Testis (tissue), 3 donors: ENCODE results near the gene UBAC2. TPM values are rescaled to one million over a fixed set of nuclear protein-coding genes. Genes with fewer than 3 reads are reported as not detected.
A peak's percentile ranks its signal among the peaks of the same experiment; 100 is the strongest.

Source experiments
- DNase-seq: peaks from one replicate; pipeline ENCODE4 v3.0.0-alpha.2; 2019
- H3K27ac ChIP-seq, 2 donors: fragments of 200-600 bp; sonication (generic); one replicate each; pipeline ENCODE4 v1.5.1; 2019
- H3K27me3 ChIP-seq: fragments of 200-600 bp; sonication (generic); one replicate; pipeline ENCODE4 v1.5.1; 2019
- H3K36me3 ChIP-seq: fragments of 200-600 bp; sonication (generic); one replicate; pipeline ENCODE4 v1.5.1; 2017; ENCODE audit warnings: low read depth; ENCODE audit errors: missing control alignments
- H3K4me1 ChIP-seq: fragments of 200-600 bp; sonication (generic); one replicate; pipeline ENCODE4 v1.5.1; 2019
- H3K4me3 ChIP-seq, 2 donors: fragments of 200-600 bp; sonication (generic); one replicate each; pipeline ENCODE4 v1.5.1; 2017 to 2019
- H3K9me3 ChIP-seq: fragments of 200-600 bp; sonication (generic); one replicate; pipeline ENCODE4 v1.5.1; 2017
- CTCF ChIP-seq, 3 experiments: fragments of 450-650 bp in 2 of 3; fragments of 200-600 bp in 1 of 3; sonication (generic) in 1 of 3; IDR thresholded peaks; one replicate each; pipeline ENCODE4 v1.5.1; 2016 to 2019; ENCODE audit warnings: antibody characterized with exemption in 3 of 3, mild to moderate bottlenecking in 2 of 3, moderate library complexity in 1 of 3
- POLR2A ChIP-seq: fragments of 450-650 bp; IDR thresholded peaks from one replicate; pipeline ENCODE4 v1.6.1; 2017; ENCODE audit warnings: antibody characterized with exemption, mild to moderate bottlenecking, moderate library complexity
- WGBS, 2 donors: methylation state at CpG; one replicate each; pipeline ENCODE4 v1.1.5; 2018; 5-methylcytosine and 5-hydroxymethylcytosine counted together
- intact Hi-C: fragments of 100-400 bp; cut with DNase I; formaldehyde crosslinking; loops from one replicate; pipeline ENCODE4 v1.15.1; 2023; ENCODE audit warnings: low total_unique reads
- polyA plus RNA-seq: library from polyadenylated mRNA; stranded (reverse); fragments of 350-450 nt; fragmentation: Illumina TruSeq; extraction: RNeasy Lipid Tissue Mini Kit (QIAGEN cat#74804); gene quantifications from one replicate; pipeline ENCODE4 v1.2.3, GENCODE V29; 2014; ENCODE audit warnings: low read depth, low replicate concordance; ENCODE audit not compliant: insufficient read depth
- total RNA-seq, 2 donors: library from RNA; depleted of rRNA; stranded (reverse); fragments of >200 nt; gene quantifications; one replicate each; pipeline ENCODE4 v1.2.3, GENCODE V29; 2016

Gene UBAC2
- total and polyA plus RNA-seq, 3 donors from 2014 or later = 85.5 to 147 (median 93.0) TPM

GRCh38 chr13:99289271-99289670, 88.6 kb downstream of the UBAC2 start:
- WGBS, 2 donors = 85 to 91% methylated on average over 2 of the region's 2 CpGs
- DNase-seq = no peak
- Histone ChIP-seq H3K9me3 (no peaks in the 10 kb centered on the region), H3K27ac (peak overlapping the region in 1 of 2 donors; percentile 62), H3K4me3 (no peak overlapping the region), H3K27me3 (no peaks in the 10 kb centered on the region), H3K36me3 (no peaks in the 10 kb centered on the region), H3K4me1 (peaks cover 48% of the 10 kb centered on the region)
- TF ChIP-seq POLR2A (no peak), CTCF (IDR thresholded peaks at IDR 0.05) (no peak)
- intact Hi-C loops = no loop called here

GRCh38 chr13:99289674-99290337, 89.2 kb downstream of the UBAC2 start:
- 87 to 91% methylated on average over 7 of the region's 7 CpGs for WGBS, 2 donors
- no peak for DNase-seq
- H3K36me3 ChIP-seq = no peaks in the 10 kb centered on the region
- no peaks in the 10 kb centered on the region for H3K9me3 ChIP-seq
- no peak for TF ChIP-seq POLR2A
- no peak for TF ChIP-seq CTCF (IDR thresholded peaks at IDR 0.05)
- intact Hi-C loops = no loop called here
- no peaks in the 10 kb centered on the region for H3K27me3 ChIP-seq
- no peak overlapping the region for H3K4me3 ChIP-seq
- H3K4me1 ChIP-seq = peaks cover 45% of the 10 kb centered on the region
- peak overlapping the region in 1 of 2 donors; percentile 62 for H3K27ac ChIP-seq

- 79 to 87% methylated on average over 3 of the region's 3 CpGs for WGBS, 2 donors
- Histone ChIP-seq H3K4me1 (peaks cover 34% of the 10 kb centered on the region), H3K27me3 (no peaks in the 10 kb centered on the region), H3K9me3 (no peaks in the 10 kb centered on the region), H3K27ac (no peak overlapping the region), H3K36me3 (no peaks in the 10 kb centered on the region), H3K4me3 (no peak overlapping the region)
- DNase-seq = no peak
- TF ChIP-seq CTCF (IDR thresholded peaks at IDR 0.05) (no peak), POLR2A (no peak)
- intact Hi-C loops = no loop called here
Measured at GRCh38 chr13:99290894-99291293, 90.2 kb downstream of the UBAC2 start.

- no peaks in the 10 kb centered on the region for H3K27me3 ChIP-seq
- peaks cover 14% of the 10 kb centered on the region for H3K4me1 ChIP-seq
- H3K36me3 ChIP-seq = no peaks in the 10 kb centered on the region
- no peak overlapping the region for H3K4me3 ChIP-seq
- WGBS, 2 donors = 92 to 100% methylated on average over 2 of the region's 2 CpGs
- TF ChIP-seq POLR2A (no peak), CTCF (IDR thresholded peaks at IDR 0.05) (no peak)
- DNase-seq = no peak
- no peaks in the 10 kb centered on the region for H3K9me3 ChIP-seq
- intact Hi-C loops = no loop called here
- H3K27ac ChIP-seq = no peak overlapping the region
Measured at GRCh38 chr13:99293178-99293577, 92.5 kb downstream of the UBAC2 start.

- Histone ChIP-seq H3K27me3 (no peaks in the 10 kb centered on the region), H3K27ac (no peak overlapping the region), H3K9me3 (no peaks in the 10 kb centered on the region), H3K36me3 (no peaks in the 10 kb centered on the region), H3K4me1 (peaks cover 4% of the 10 kb centered on the region), H3K4me3 (no peak overlapping the region)
- intact Hi-C loops = no loop called here
- DNase-seq = no peak
- TF ChIP-seq CTCF (IDR thresholded peaks at IDR 0.05) (no peak), POLR2A (no peak)
Measured at GRCh38 chr13:99294198-99294597, 93.5 kb downstream of the UBAC2 start.
